H1 (cell line): Measurements from ENCODE around the gene SLC39A13. TPM values are rescaled to one million over a fixed set of nuclear protein-coding genes. Genes with fewer than 3 reads are reported as not detected.

Source experiments
- ASH2L ChIP-seq: fragments of 200-600, 300-600 bp; sonication (generic); IDR thresholded peaks from one replicate; pipeline ENCODE4 v1.7.1; 2017; ENCODE audit warnings: low read length
- CHD2 ChIP-seq: IDR thresholded peaks from 2 replicates; pipeline ENCODE4 v1.6.1; 2012; ENCODE audit warnings: low read length, improper control_type of control experiment
- MAFK ChIP-seq: IDR thresholded peaks from 2 replicates; pipeline ENCODE4 v1.6.1; 2012; ENCODE audit warnings: low read depth, mild to moderate bottlenecking, improper control_type of control experiment, low read length
- SP2 ChIP-seq: IDR thresholded peaks from 2 replicates; pipeline ENCODE4 v1.6.1; 2012; ENCODE audit warnings: mild to moderate bottlenecking, low read length, inconsistent platforms
- TAF7 ChIP-seq: optimal IDR thresholded peaks from 2 replicates; pipeline ENCODE3; 2011; ENCODE audit warnings: low read depth, mild to moderate bottlenecking, inconsistent platforms, low read length, moderate library complexity, borderline replicate concordance
- TCF12 ChIP-seq: IDR thresholded peaks from 2 replicates; pipeline ENCODE4 v1.6.1; 2011; ENCODE audit warnings: low read depth, mild to moderate bottlenecking, low read length
- TEAD4 ChIP-seq: IDR thresholded peaks from 2 replicates; pipeline ENCODE4 v1.6.1; 2012; ENCODE audit warnings: low read depth, low read length, inconsistent platforms, mixed read lengths
- polyA plus RNA-seq, 7 experiments: library from polyadenylated mRNA; depleted of rRNA in 3 of 7; stranded (reverse) in 5 of 7; unstranded in 2 of 7; fragments of >200 nt in 5 of 7; fragments of 200-250 nt in 2 of 7; gene quantifications; 1 replicate in 5 of 7; 2 replicates in 1 of 7; 4 replicates in 1 of 7; pipeline versions ENCODE4 v1.2.1 to v1.2.3, GENCODE V29; 2011 to 2013; ENCODE audit warnings: missing spikeins in 2 of 7, mixed read lengths in 2 of 7
- total RNA-seq: library from RNA; stranded (reverse); fragmentation: NEBNext Ultra II Directional; extraction: Animal tissue kit (Norgen Biotek cat#: 25700); gene quantifications from 2 replicates; pipeline ENCODE4 v1.2.1, GENCODE V29; 2021

Gene SLC39A13
- total and polyA plus RNA-seq, 2 of the 8 experiments (the other 6 are each of a cell fraction or from before 2014, with no cell fraction given): 23.2 to 30.0 TPM

DNA sequence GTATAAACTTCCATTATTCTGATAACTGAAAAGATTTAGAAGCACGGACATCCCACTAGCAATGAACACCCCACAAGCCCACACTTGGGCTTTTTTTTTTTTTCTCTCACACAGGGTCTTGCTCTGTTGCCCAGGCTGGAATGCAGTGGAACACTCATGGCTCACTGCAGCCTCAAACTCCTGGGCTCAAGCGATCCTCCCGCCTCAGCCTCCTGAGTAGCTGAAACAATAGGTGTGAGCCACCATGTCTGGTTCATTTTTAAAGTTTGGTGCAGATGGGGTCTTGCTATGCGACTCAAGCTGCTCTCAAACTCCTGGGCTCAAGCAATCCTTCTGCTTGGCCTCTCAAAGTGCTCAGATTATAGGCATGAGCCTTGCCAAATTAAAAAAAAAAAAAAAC, 37.5 kb downstream of the SLC39A13 start (continued):
- TF ChIP-seq TEAD4 (no peak), SP2 (no peak), TCF12 (no peak), TAF7 (no peak), CHD2 (no peak), ASH2L (no peak), MAFK (no peak)
